Muscle of arm (tissue), 12 donors: ENCODE data around the gene CRK. TPM values are rescaled to one million over a fixed set of nuclear protein-coding genes. Genes with fewer than 3 reads are reported as not detected.
"Not testable (repeated sequence)": the region's sequence is repeated elsewhere in the genome, so short reads cannot be mapped to it uniquely, and the experiment has no call there.

Experiments
- DNase-seq: peaks from one replicate; pipeline ENCODE4 v3.0.0-alpha.2; 2013
- polyA plus RNA-seq, 12 donors: library from polyadenylated mRNA; unstranded; fragments of 120-200 nt; gene quantifications; one replicate each; pipeline ENCODE4 v1.2.1, GENCODE V29; 2013; ENCODE audit not compliant: insufficient read length in 12 of 12

The CRK gene
- polyA plus RNA-seq, 12 donors: 33.6 to 192 (median 40.8) TPM

GRCh38 chr17:1390432-1391367 lies 65.3 kb downstream of the CRK start:
- no peak for DNase-seq

GRCh38 chr17:1387490-1388227 lies 68.4 kb downstream of the CRK start:
- not testable (repeated sequence) for DNase-seq

GRCh38 chr17:1386675-1387190 lies 69.3 kb downstream of the CRK start:
- DNase-seq: not testable (repeated sequence)

GRCh38 chr17:1386265-1386664 lies 69.8 kb downstream of the CRK start:
- DNase-seq: no peak

- no peak for DNase-seq
These were observed 70.2 kb downstream of the CRK start for GRCh38 chr17:1385861-1386260.

GRCh38 chr17:1384905-1385435 lies 71.1 kb downstream of the CRK start:
- no peak for DNase-seq

GRCh38 chr17:1379930-1380313 lies 76.1 kb downstream of the CRK start:
- no peak for DNase-seq

GRCh38 chr17:1379208-1379929 lies 76.7 kb downstream of the CRK start:
- DNase-seq: no peak

- DNase-seq: not testable (repeated sequence)
These were observed 77.6 kb downstream of the CRK start for GRCh38 chr17:1378476-1378860.

GRCh38 chr17:1377334-1377733 lies 78.7 kb downstream of the CRK start:
- DNase-seq: no peak

GRCh38 chr17:1376061-1376460 lies 80.0 kb downstream of the CRK start:
- DNase-seq: no peak

GRCh38 chr17:1375615-1376014 lies 80.4 kb downstream of the CRK start:
- no peak for DNase-seq

GRCh38 chr17:1374431-1375177 lies 81.4 kb downstream of the CRK start:
- DNase-seq: no peak

- DNase-seq: no peak
These were observed 82.3 kb downstream of the CRK start for GRCh38 chr17:1373707-1374237.

- DNase-seq: no peak
These were observed 83.4 kb downstream of the CRK start for GRCh38 chr17:1372618-1373017.

GRCh38 chr17:1371893-1372590 lies 84.0 kb downstream of the CRK start:
- DNase-seq: no peak
